ENCODE data around the gene SPC24. TPM values are rescaled to one million over a fixed set of nuclear protein-coding genes. Genes with fewer than 3 reads are reported as not detected.

SPC24 gene
- total RNA-seq: 1 to 10 TPM in 4 of 7 donors, under 1 TPM in 2, not detected in 1; 0.93 to 2.7 (median 1.0) TPM
- under 1 TPM; 0.47 to 0.78 TPM for polyA plus RNA-seq
- long read RNA-seq, donor 1: 0 reads
- long read RNA-seq, donor 2, transcript SPC24-206 (5 exons, 2,315 nt): major isoform, 13 of 13 reads
- long read RNA-seq, donor 2, partial matches to known transcripts: 0 of 13 reads
- long read RNA-seq, donor 2, other reads (novel, unspliced or antisense): 0 of 13 reads
- long read RNA-seq, donor 3, partial matches to known transcripts: 0 of 2 reads
- long read RNA-seq, donor 3, other reads (novel, unspliced or antisense): 1 of 2 reads

- Histone ChIP-seq H3K4me3 (peak within 1 kb of the TSS; percentile 44), H3K4me1 (ENCODE audit: insufficient read depth) (peaks cover 15% of the 10 kb centered on the region), H3K27ac (peak within 1 kb of the TSS; percentile 30 to 56), H3K36me3 (no peaks in the 10 kb centered on the region), H3K9me3 (no peaks in the 10 kb centered on the region), H3K27me3 (no peaks in the 10 kb centered on the region)
- intact Hi-C loops (cut with DNase I): loop anchor here in 1 of 4 donors (5.0 kb wide), 1 partner anchor 42 kb away; the partner anchor contains the start of gene KANK2
- DNase-seq: peak; percentile 92 to 95 (median 94)
- TF ChIP-seq CTCF (IDR thresholded peaks at IDR 0.05): no peak
- no peak for TF ChIP-seq POLR2A (IDR thresholded peaks at IDR 0.05)
- no peak for TF ChIP-seq EP300 (IDR thresholded peaks at IDR 0.05)
- 0 to 2% (median 1%) methylated on average over 48 to 50 of the region's 50 CpGs for WGBS, 3 donors
Measured at GRCh38 chr19:11155373-11156120, at the start of gene SPC24. TSS of gene SPC24 (minus strand) at chr19:11155782. CDS start at chr19:11155776, 6 bp downstream.

- peak; percentile 60 to 81 (median 72) for DNase-seq
- H3K36me3 ChIP-seq: no peaks in the 10 kb centered on the region
- no peak overlapping the region for H3K4me3 ChIP-seq
- 43 to 45% (median 43%) methylated on average over 5 of the region's 5 CpGs for WGBS, 3 donors
- TF ChIP-seq EP300 (IDR thresholded peaks at IDR 0.05) (no peak), POLR2A (IDR thresholded peaks at IDR 0.05) (no peak), CTCF (IDR thresholded peaks at IDR 0.05) (no peak)
- H3K4me1 ChIP-seq (ENCODE audit: insufficient read depth): peaks cover 12% of the 10 kb centered on the region
- intact Hi-C loops (cut with DNase I): loop anchor here (1.0 to 10.0 kb wide), 5 partner anchors 66 to 173 kb away; no protein-coding TSS in a partner anchor
- peak overlapping the region; percentile 75 to 93 for H3K27ac ChIP-seq
- H3K9me3 ChIP-seq: no peaks in the 10 kb centered on the region
- no peaks in the 10 kb centered on the region for H3K27me3 ChIP-seq
Measured at GRCh38 chr19:11204943-11205349, 49.4 kb upstream of the SPC24 start.

GRCh38 chr19:11204076-11204602, 48.6 kb upstream of the SPC24 start:
- 52 to 62% (median 60%) methylated on average over 9 of the region's 9 CpGs for WGBS, 3 donors
- no peaks in the 10 kb centered on the region for H3K36me3 ChIP-seq
- peak overlapping the region; percentile 75 to 93 for H3K27ac ChIP-seq
- H3K4me3 ChIP-seq: no peak overlapping the region
- H3K4me1 ChIP-seq (ENCODE audit: insufficient read depth): peaks cover 12% of the 10 kb centered on the region
- no peak for DNase-seq
- intact Hi-C loops (cut with DNase I): loop anchor here (1.0 to 10.0 kb wide), 4 partner anchors 65 to 169 kb away; no protein-coding TSS in a partner anchor
- H3K9me3 ChIP-seq: no peaks in the 10 kb centered on the region
- H3K27me3 ChIP-seq: no peaks in the 10 kb centered on the region
- no peak for TF ChIP-seq POLR2A (IDR thresholded peaks at IDR 0.05)
- no peak for TF ChIP-seq CTCF (IDR thresholded peaks at IDR 0.05)
